PC-9 (cell line): ENCODE results near the gene LRRFIP1. TPM values are rescaled to one million over a fixed set of nuclear protein-coding genes. Genes with fewer than 3 reads are reported as not detected.
"Not testable (repeated sequence)": the region's sequence is repeated elsewhere in the genome, so short reads cannot be mapped to it uniquely, and the experiment has no call there.

Source experiments
- BruUV-seq: library from RNA; stranded (reverse); fragments of 400-500 nt; replicated peaks from 2 replicates; lab custom pipeline; 2021; lab: Mats Ljungman, UMichigan
- CTCF ChIA-PET: fragments of 300-600 bp; sonication (Branson Sonifier 250); formaldehyde crosslinking; loops from one replicate; lab custom pipeline; 2022; ENCODE audit warnings: antibody characterized with exemption; lab: Charles Lee
- POLR2A ChIA-PET: fragments of 300-600 bp; sonication (Branson Sonifier 250); formaldehyde crosslinking; loops from one replicate; lab custom pipeline; 2022; ENCODE audit warnings: antibody characterized with exemption; ENCODE audit not compliant: unreplicated experiment; lab: Charles Lee
- DNase-seq, 2 experiments: peaks; one replicate each; pipeline versions ENCODE4 v3.0.0 to v3.0.0-alpha.2; 2015 to 2022; ENCODE audit warnings: mixed read lengths in 1 of 2
- H2AFZ ChIP-seq: fragments of 200-600 bp; sonication (generic); 2 replicates; pipeline ENCODE4 v1.8.1; 2017; ENCODE audit warnings: antibody characterized with exemption
- H3F3A ChIP-seq: fragments of 200-600 bp; sonication (generic); 2 replicates; pipeline ENCODE4 v1.8.1; 2017; ENCODE audit warnings: antibody characterized with exemption, mild to moderate bottlenecking, low read depth; ENCODE audit not compliant: insufficient read depth
- H3K27ac ChIP-seq: fragments of 200-600 bp; sonication (generic); 2 replicates; pipeline ENCODE4 v1.6.1; 2016; ENCODE audit warnings: mixed run types
- H3K27me3 ChIP-seq: fragments of 200-600 bp; sonication (generic); 2 replicates; pipeline ENCODE4 v1.6.1; 2016; ENCODE audit warnings: low read depth, mixed run types; ENCODE audit not compliant: insufficient read depth
- H3K36me3 ChIP-seq: fragments of 200-600 bp; sonication (generic); 2 replicates; pipeline ENCODE4 v1.6.1; 2016; ENCODE audit warnings: low read depth, mixed run types
- H3K4me1 ChIP-seq: fragments of 200-600 bp; sonication (generic); replicated peaks from 2 replicates; pipeline ENCODE4 v1.6.1; 2016; ENCODE audit warnings: mixed run types; ENCODE audit not compliant: insufficient read depth
- H3K4me2 ChIP-seq: fragments of 200-600 bp; sonication (generic); 2 replicates; pipeline ENCODE4 v1.6.1; 2017; ENCODE audit warnings: mixed run types
- H3K4me3 ChIP-seq: fragments of 200-600 bp; sonication (generic); 2 replicates; pipeline ENCODE4 v1.6.1; 2016; ENCODE audit warnings: mixed run types
- H3K79me2 ChIP-seq: fragments of 200-600 bp; sonication (generic); 2 replicates; pipeline ENCODE4 v1.6.1; 2017; ENCODE audit warnings: low read depth, mixed run types
- H3K9me2 ChIP-seq: fragments of 200-600 bp; sonication (generic); 2 replicates; pipeline ENCODE4 v1.8.1; 2017; ENCODE audit warnings: mild to moderate bottlenecking; ENCODE audit not compliant: insufficient read depth
- H3K9me3 ChIP-seq: fragments of 200-600 bp; sonication (generic); 2 replicates; pipeline ENCODE4 v1.8.1; 2016; ENCODE audit warnings: low read depth; ENCODE audit not compliant: insufficient read depth
- H4K20me1 ChIP-seq: fragments of 200-600 bp; sonication (generic); 2 replicates; pipeline ENCODE4 v1.8.1; 2017; ENCODE audit not compliant: insufficient read depth
- CTCF ChIP-seq: fragments of 200-600 bp; sonication (generic); conservative IDR thresholded peaks from 2 replicates; pipeline ENCODE4 v1.6.1; 2017; ENCODE audit warnings: mixed run types, antibody characterized with exemption, mild to moderate bottlenecking, moderate library complexity
- EZH2 ChIP-seq: fragments of 200-600 bp; sonication (generic); IDR thresholded peaks from 2 replicates; pipeline ENCODE4 v1.8.0; 2017; ENCODE audit warnings: antibody characterized with exemption, low read depth
- intact Hi-C: fragments of 100-400 bp; cut with micrococcal nuclease; formaldehyde crosslinking; loops from one replicate; pipeline ENCODE4 v1.10.0; 2022; ENCODE audit not compliant: unreplicated experiment
- total RNA-seq: library from RNA; stranded (reverse); gene quantifications from 2 replicates; pipeline ENCODE4 v1.2.3, GENCODE V29; 2021

The LRRFIP1 gene
- total RNA-seq, 1 experiment from 2014 or later: 238 TPM

DNA sequence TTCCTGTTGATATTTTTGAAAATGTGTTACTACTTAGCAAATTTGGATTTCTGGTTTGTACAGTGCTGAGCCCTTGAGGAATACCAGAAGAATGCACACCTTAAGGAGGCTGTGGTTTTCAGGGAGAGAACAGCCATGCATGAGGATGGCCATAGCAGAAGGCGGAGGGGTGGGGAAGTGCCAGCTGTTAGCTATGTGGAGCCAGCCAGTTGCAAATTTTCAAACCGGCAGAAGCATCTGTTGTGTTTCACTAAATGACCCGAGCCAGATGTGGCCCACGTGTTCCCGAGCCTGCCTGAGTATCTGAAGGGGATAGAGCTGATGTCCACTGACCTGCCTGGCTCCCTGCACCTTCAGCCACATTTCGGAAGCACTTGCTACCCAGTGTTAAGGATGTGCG is 154.8 kb downstream of the LRRFIP1 start:
- intact Hi-C loops: no loop called here
- Histone ChIP-seq H3K4me1 (no peaks in the 10 kb centered on the region), H3F3A (peaks cover 5% of the 10 kb centered on the region), H3K36me3 (peaks cover 37% of the 10 kb centered on the region), H3K9me3 (peaks cover 12% of the 10 kb centered on the region; the same call in 1 of the 2 replicates), H3K27me3 (no peaks in the 10 kb centered on the region), H3K4me2 (no peak overlapping the region), H4K20me1 (peaks cover 7% of the 10 kb centered on the region; the same call in 1 of the 2 replicates), H2AFZ (no peak overlapping the region), H3K9me2 (no peaks in the 10 kb centered on the region), H3K79me2 (no peaks in the 10 kb centered on the region), H3K27ac (no peak overlapping the region), H3K4me3 (no peak overlapping the region)
- DNase-seq: no peak
- TF ChIP-seq EZH2 (no peak), CTCF (no peak)
- no TSS peak for BruUV-seq
- POLR2A ChIA-PET: no interaction called here
- CTCF ChIA-PET: no interaction called here

DNA sequence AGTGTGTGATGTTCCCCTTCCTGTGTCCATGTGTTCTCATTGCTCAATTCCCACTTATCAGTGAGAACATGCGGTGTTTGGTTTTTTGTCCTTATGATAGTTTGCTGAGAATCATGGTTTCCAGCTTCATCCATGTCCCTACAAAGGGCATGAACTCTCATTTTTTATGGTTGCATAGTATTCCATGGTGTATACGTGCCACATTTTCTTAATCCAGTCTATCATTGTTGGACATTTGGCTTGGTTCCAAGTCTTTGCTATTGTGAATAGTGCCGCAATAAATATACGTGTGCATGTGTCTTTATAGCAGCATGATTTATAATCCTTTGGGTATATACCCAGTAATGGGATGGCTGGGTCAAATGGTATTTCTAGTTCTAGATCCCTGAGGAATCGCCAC is 156.3 kb downstream of the LRRFIP1 start:
- H3K79me2 ChIP-seq, BruUV-seq, H3K4me1 ChIP-seq, H3K27ac ChIP-seq, H3K4me3 ChIP-seq, intact Hi-C loops, H2AFZ ChIP-seq, DNase-seq, CTCF ChIA-PET, H3K27me3 ChIP-seq, H4K20me1 ChIP-seq, H3K9me2 ChIP-seq, POLR2A ChIA-PET, H3K4me2 ChIP-seq, H3F3A ChIP-seq: not testable (repeated sequence)
- Histone ChIP-seq H3K9me3 (peaks cover 16% of the 10 kb centered on the region; the same call in 1 of the 2 replicates), H3K36me3 (peaks cover 35% of the 10 kb centered on the region)

DNA sequence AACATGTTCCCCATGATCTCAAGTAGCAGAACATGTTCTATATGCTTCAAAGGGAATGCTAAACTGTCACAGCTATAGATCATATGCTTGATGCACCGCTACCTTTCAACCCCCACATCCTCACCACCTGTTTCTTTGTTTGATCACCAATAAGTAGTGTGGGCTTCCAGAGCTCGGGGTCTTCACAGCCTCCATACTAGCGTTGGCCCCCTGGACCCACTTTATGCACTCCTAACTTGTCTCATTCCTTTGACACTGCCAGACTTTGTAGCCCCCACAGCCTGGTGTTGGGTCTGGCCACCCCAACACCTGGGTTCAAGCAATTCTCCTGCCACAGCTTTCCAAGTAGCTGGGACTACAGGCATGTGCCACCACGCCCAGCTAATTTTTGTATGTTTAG is 159.5 kb downstream of the LRRFIP1 start:
- CTCF ChIA-PET: interaction anchor here (1.2 kb wide), 1 partner anchor 12 kb away, joined by 3 read pairs; no protein-coding TSS in a partner anchor

More for the DNA sequence above, 159.5 kb downstream of the LRRFIP1 start:
- no peak overlapping the region for H3K4me3 ChIP-seq
- H3K36me3 ChIP-seq: peaks cover 15% of the 10 kb centered on the region
- H2AFZ ChIP-seq: no peak overlapping the region
- peaks cover 7% of the 10 kb centered on the region; the same call in 1 of the 2 replicates for H3F3A ChIP-seq
- H4K20me1 ChIP-seq: no peaks in the 10 kb centered on the region
- H3K79me2 ChIP-seq: no peaks in the 10 kb centered on the region
- BruUV-seq: no TSS peak
- H3K9me3 ChIP-seq: peaks cover 16% of the 10 kb centered on the region; the same call in 1 of the 2 replicates
- no peak for DNase-seq
- no peak overlapping the region for H3K4me2 ChIP-seq
- no peak overlapping the region for H3K27ac ChIP-seq
- no peaks in the 10 kb centered on the region for H3K9me2 ChIP-seq
- POLR2A ChIA-PET: no interaction called here
- H3K4me1 ChIP-seq: no peaks in the 10 kb centered on the region
- H3K27me3 ChIP-seq: no peaks in the 10 kb centered on the region
- intact Hi-C loops: no loop called here
- TF ChIP-seq EZH2 (no peak), CTCF (no peak)
